Measurements from ENCODE around the gene NCKAP5.

The NCKAP5 gene

GRCh38 chr2:132969371-132969985 is 598.8 kb downstream of the NCKAP5 start:
- H2BK15ac ChIP-seq (ENCODE audit: low read depth, poor library complexity, severe bottlenecking): no peak overlapping the region
- no peak overlapping the region for H3K23ac ChIP-seq (ENCODE audit: low read length in 2 of 2)
- H3K9me3 ChIP-seq (ENCODE audit: control insufficient read depth, low read length): no peaks in the 10 kb centered on the region
- peaks cover 0 to 2% of the 10 kb centered on the region in 2 experiments for H3K36me3 ChIP-seq (ENCODE audit: control insufficient read depth in 1 of 2, insufficient read depth in 2 of 2, low read depth in 1 of 2, low read length in 2 of 2)
- no peak overlapping the region for H4K8ac ChIP-seq (ENCODE audit: low read length)
- H3K27ac ChIP-seq (ENCODE audit: low read length, poor library complexity, severe bottlenecking): no peak overlapping the region
- 72% methylated on average over 3 of the region's 4 CpGs for WGBS
- H3K4me1 ChIP-seq (ENCODE audit: control insufficient read depth, insufficient read depth, low read depth, low read length): peaks cover 2% of the 10 kb centered on the region
- DNase-seq: no peak
- no peak overlapping the region for H3K4me2 ChIP-seq (ENCODE audit: low read length, poor library complexity, severe bottlenecking)
- no peak overlapping the region for H2AFZ ChIP-seq (ENCODE audit: low read depth, low read length)
- H3K27me3 ChIP-seq (ENCODE audit: control insufficient read depth in 1 of 2, insufficient read depth in 1 of 2, low read length in 2 of 2): no peaks in the 10 kb centered on the region
- H3K79me1 ChIP-seq (replicated peaks; ENCODE audit: low read length, poor library complexity, severe bottlenecking): no peaks in the 10 kb centered on the region
- no peak overlapping the region for H3K9ac ChIP-seq (ENCODE audit: low read length)
- no peak overlapping the region for H2BK5ac ChIP-seq (ENCODE audit: low read depth, low read length, poor library complexity, severe bottlenecking)
- no peak overlapping the region for H2AK5ac ChIP-seq (ENCODE audit: low read length, severe bottlenecking)
- H3K18ac ChIP-seq (ENCODE audit: low read depth in 1 of 2, low read length in 2 of 2): no peak overlapping the region
- H3K4me3 ChIP-seq (ENCODE audit: insufficient read depth in 1 of 2, low read depth in 1 of 2, low read length in 2 of 2): no peak overlapping the region
- H2BK12ac ChIP-seq (ENCODE audit: low read length in 2 of 2): no peak overlapping the region
- H2BK120ac ChIP-seq (ENCODE audit: low read depth, low read length): no peak overlapping the region
- no peak overlapping the region for H4K91ac ChIP-seq (ENCODE audit: low read length)
- no peak overlapping the region for H3K14ac ChIP-seq (ENCODE audit: low read length in 2 of 2)
- H3K4ac ChIP-seq (ENCODE audit: low read depth in 1 of 2, low read length in 2 of 2): no peak overlapping the region

- Histone ChIP-seq H3K27me3 (ENCODE audit: control insufficient read depth in 1 of 2, insufficient read depth in 1 of 2, low read length in 2 of 2) (no peaks in the 10 kb centered on the region), H2AK5ac (ENCODE audit: low read length, severe bottlenecking) (no peak overlapping the region), H3K9me3 (ENCODE audit: control insufficient read depth, low read length) (no peaks in the 10 kb centered on the region), H2BK120ac (ENCODE audit: low read depth, low read length) (no peak overlapping the region), H3K9ac (ENCODE audit: low read length) (no peak overlapping the region), H3K79me1 (replicated peaks; ENCODE audit: low read length, poor library complexity, severe bottlenecking) (no peaks in the 10 kb centered on the region), H2BK5ac (ENCODE audit: low read depth, low read length, poor library complexity, severe bottlenecking) (no peak overlapping the region), H3K4me3 (ENCODE audit: insufficient read depth in 1 of 2, low read depth in 1 of 2, low read length in 2 of 2) (no peak overlapping the region), H3K18ac (ENCODE audit: low read depth in 1 of 2, low read length in 2 of 2) (no peak overlapping the region), H3K27ac (ENCODE audit: low read length, poor library complexity, severe bottlenecking) (no peak overlapping the region), H3K23ac (ENCODE audit: low read length in 2 of 2) (no peak overlapping the region), H2BK15ac (ENCODE audit: low read depth, poor library complexity, severe bottlenecking) (no peak overlapping the region), H4K8ac (ENCODE audit: low read length) (no peak overlapping the region), H3K4ac (ENCODE audit: low read depth in 1 of 2, low read length in 2 of 2) (no peak overlapping the region), H2AFZ (ENCODE audit: low read depth, low read length) (no peak overlapping the region), H3K4me2 (ENCODE audit: low read length, poor library complexity, severe bottlenecking) (no peak overlapping the region), H3K14ac (ENCODE audit: low read length in 2 of 2) (no peak overlapping the region), H2BK12ac (ENCODE audit: low read length in 2 of 2) (no peak overlapping the region), H3K4me1 (ENCODE audit: control insufficient read depth, insufficient read depth, low read depth, low read length) (peaks cover 2% of the 10 kb centered on the region), H4K91ac (ENCODE audit: low read length) (no peak overlapping the region), H3K36me3 (ENCODE audit: control insufficient read depth in 1 of 2, insufficient read depth in 2 of 2, low read depth in 1 of 2, low read length in 2 of 2) (peaks cover 0 to 2% of the 10 kb centered on the region in 2 experiments)
- DNase-seq: no peak
Measured at GRCh38 chr2:132965460-132965859, 602.8 kb downstream of the NCKAP5 start.

DNA sequence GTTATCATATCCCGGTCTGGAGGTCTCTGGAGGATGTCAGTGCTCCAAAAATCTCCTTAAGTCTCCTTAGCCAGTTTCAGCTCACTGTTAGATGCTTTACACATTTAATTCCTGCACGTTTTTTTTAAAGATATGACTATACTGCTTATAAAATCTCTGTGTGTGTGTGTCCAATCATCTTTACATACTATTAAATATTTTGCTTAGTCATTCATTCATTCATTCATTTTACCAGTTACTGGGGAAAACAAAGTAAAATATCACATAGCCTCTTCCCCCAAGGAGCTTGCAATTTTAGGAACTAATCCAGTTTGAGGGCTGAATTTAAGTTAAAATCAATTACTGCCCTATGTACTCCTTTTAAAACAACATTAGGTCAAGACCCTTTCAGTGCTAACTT is 605.1 kb downstream of the NCKAP5 start:
- no peak overlapping the region for H2BK5ac ChIP-seq (ENCODE audit: low read depth, low read length, poor library complexity, severe bottlenecking)
- no peaks in the 10 kb centered on the region for H3K27me3 ChIP-seq (ENCODE audit: control insufficient read depth in 1 of 2, insufficient read depth in 1 of 2, low read length in 2 of 2)
- H3K27ac ChIP-seq (ENCODE audit: low read length, poor library complexity, severe bottlenecking): no peak overlapping the region
- DNase-seq: no peak
- H3K14ac ChIP-seq (ENCODE audit: low read length in 2 of 2): no peak overlapping the region
- H2BK120ac ChIP-seq (ENCODE audit: low read depth, low read length): no peak overlapping the region
- H3K36me3 ChIP-seq (ENCODE audit: control insufficient read depth in 1 of 2, insufficient read depth in 2 of 2, low read depth in 1 of 2, low read length in 2 of 2): no peaks in the 10 kb centered on the region
- H3K23ac ChIP-seq (ENCODE audit: low read length in 2 of 2): no peak overlapping the region
- H3K9ac ChIP-seq (ENCODE audit: low read length): no peak overlapping the region
- H3K4me3 ChIP-seq (ENCODE audit: insufficient read depth in 1 of 2, low read depth in 1 of 2, low read length in 2 of 2): no peak overlapping the region
- no peak overlapping the region for H3K4me2 ChIP-seq (ENCODE audit: low read length, poor library complexity, severe bottlenecking)
- H3K4me1 ChIP-seq (ENCODE audit: control insufficient read depth, insufficient read depth, low read depth, low read length): no peaks in the 10 kb centered on the region
- WGBS: 94% methylated on average over 1 of the region's 2 CpGs
- no peak overlapping the region for H2AK5ac ChIP-seq (ENCODE audit: low read length, severe bottlenecking)
- no peak overlapping the region for H3K18ac ChIP-seq (ENCODE audit: low read depth in 1 of 2, low read length in 2 of 2)
- H2BK12ac ChIP-seq (ENCODE audit: low read length in 2 of 2): no peak overlapping the region
- H3K9me3 ChIP-seq (ENCODE audit: control insufficient read depth, low read length): no peaks in the 10 kb centered on the region
- H3K79me1 ChIP-seq (replicated peaks; ENCODE audit: low read length, poor library complexity, severe bottlenecking): no peaks in the 10 kb centered on the region
- H2AFZ ChIP-seq (ENCODE audit: low read depth, low read length): no peak overlapping the region
- no peak overlapping the region for H4K91ac ChIP-seq (ENCODE audit: low read length)
- no peak overlapping the region for H3K4ac ChIP-seq (ENCODE audit: low read depth in 1 of 2, low read length in 2 of 2)
- no peak overlapping the region for H4K8ac ChIP-seq (ENCODE audit: low read length)
- no peak overlapping the region for H2BK15ac ChIP-seq (ENCODE audit: low read depth, poor library complexity, severe bottlenecking)

DNA sequence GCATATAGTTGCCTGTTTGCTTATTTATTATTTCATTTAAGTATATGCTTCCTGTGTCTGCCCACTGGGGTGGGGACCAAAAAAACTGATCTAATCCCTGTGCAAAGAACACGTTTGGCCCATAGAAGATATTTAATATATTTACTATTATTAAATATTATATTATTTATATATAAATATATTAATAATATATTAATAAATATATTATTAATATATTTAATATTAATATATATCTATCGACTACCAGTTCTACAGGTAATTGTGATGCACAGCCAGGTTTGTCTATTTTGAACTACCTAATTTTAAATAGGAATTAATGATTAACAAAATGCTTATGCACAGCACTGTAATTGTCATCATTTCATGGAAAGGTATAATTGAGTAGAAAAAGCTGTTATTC is 609.4 kb downstream of the NCKAP5 start:
- no peaks in the 10 kb centered on the region for H3K27me3 ChIP-seq (ENCODE audit: control insufficient read depth in 1 of 2, insufficient read depth in 1 of 2, low read length in 2 of 2)
- no peak overlapping the region for H2AK5ac ChIP-seq (ENCODE audit: low read length, severe bottlenecking)
- H3K23ac ChIP-seq (ENCODE audit: low read length in 2 of 2): no peak overlapping the region
- H3K4me3 ChIP-seq (ENCODE audit: insufficient read depth in 1 of 2, low read depth in 1 of 2, low read length in 2 of 2): no peak overlapping the region
- H2BK120ac ChIP-seq (ENCODE audit: low read depth, low read length): no peak overlapping the region
- H3K79me1 ChIP-seq (replicated peaks; ENCODE audit: low read length, poor library complexity, severe bottlenecking): no peaks in the 10 kb centered on the region
- H2AFZ ChIP-seq (ENCODE audit: low read depth, low read length): no peak overlapping the region
- no peak overlapping the region for H2BK5ac ChIP-seq (ENCODE audit: low read depth, low read length, poor library complexity, severe bottlenecking)
- H3K36me3 ChIP-seq (ENCODE audit: control insufficient read depth in 1 of 2, insufficient read depth in 2 of 2, low read depth in 1 of 2, low read length in 2 of 2): no peaks in the 10 kb centered on the region
- no peak overlapping the region for H2BK15ac ChIP-seq (ENCODE audit: low read depth, poor library complexity, severe bottlenecking)
- H3K4ac ChIP-seq (ENCODE audit: low read depth in 1 of 2, low read length in 2 of 2): no peak overlapping the region
- H2BK12ac ChIP-seq (ENCODE audit: low read length in 2 of 2): no peak overlapping the region
- no peak overlapping the region for H3K4me2 ChIP-seq (ENCODE audit: low read length, poor library complexity, severe bottlenecking)
- WGBS: no CpG with 5 or more reads among the region's 2 CpGs
- no peak overlapping the region for H3K9ac ChIP-seq (ENCODE audit: low read length)
- no peaks in the 10 kb centered on the region for H3K4me1 ChIP-seq (ENCODE audit: control insufficient read depth, insufficient read depth, low read depth, low read length)
- H3K27ac ChIP-seq (ENCODE audit: low read length, poor library complexity, severe bottlenecking): no peak overlapping the region
- no peak overlapping the region for H4K8ac ChIP-seq (ENCODE audit: low read length)
- no peak for DNase-seq
- H3K14ac ChIP-seq (ENCODE audit: low read length in 2 of 2): no peak overlapping the region
- no peaks in the 10 kb centered on the region for H3K9me3 ChIP-seq (ENCODE audit: control insufficient read depth, low read length)
- H3K18ac ChIP-seq (ENCODE audit: low read depth in 1 of 2, low read length in 2 of 2): no peak overlapping the region
- no peak overlapping the region for H4K91ac ChIP-seq (ENCODE audit: low read length)
